H9 (cell line): ENCODE results near the gene KIRREL3. TPM values are rescaled to one million over a fixed set of nuclear protein-coding genes. Genes with fewer than 3 reads are reported as not detected.

Experiments used
- DNase-seq: peaks from one replicate; pipeline ENCODE4 v3.0.0-alpha.2; 2017
- H2AFZ ChIP-seq: one replicate; pipeline ENCODE4 v1.6.1; 2013; ENCODE audit warnings: mild to moderate bottlenecking, low read length, control low read depth, moderate library complexity
- H2AK5ac ChIP-seq: 2 replicates; pipeline ENCODE4 v1.6.1; 2013; ENCODE audit warnings: low read length, control low read depth, mixed read lengths; ENCODE audit not compliant: insufficient read length
- H2BK120ac ChIP-seq: one replicate; pipeline ENCODE4 v1.6.1; 2013; ENCODE audit warnings: low read depth, mild to moderate bottlenecking, low read length, control low read depth, inconsistent platforms; ENCODE audit not compliant: poor library complexity, severe bottlenecking
- H2BK12ac ChIP-seq: 2 replicates; pipeline ENCODE4 v1.6.1; 2013; ENCODE audit warnings: low read length, control low read depth, mixed read lengths, low read depth; ENCODE audit not compliant: insufficient read length
- H2BK15ac ChIP-seq: 2 replicates; pipeline ENCODE4 v1.6.1; 2013; ENCODE audit warnings: low read depth, low read length, control low read depth
- H2BK20ac ChIP-seq: one replicate; pipeline ENCODE4 v1.6.1; 2013; ENCODE audit warnings: low read depth, mild to moderate bottlenecking, low read length, control low read depth, inconsistent platforms; ENCODE audit not compliant: poor library complexity, severe bottlenecking
- H2BK5ac ChIP-seq: 2 replicates; pipeline ENCODE4 v1.6.1; 2013; ENCODE audit warnings: low read length, control low read depth, mixed read lengths; ENCODE audit not compliant: insufficient read length
- H3K14ac ChIP-seq: 2 replicates; pipeline ENCODE4 v1.6.1; 2013; ENCODE audit warnings: low read length, control low read depth; ENCODE audit not compliant: insufficient read depth
- H3K18ac ChIP-seq: 2 replicates; pipeline ENCODE4 v1.6.1; 2013; ENCODE audit warnings: low read depth, mild to moderate bottlenecking, mixed read lengths, low read length, control low read depth; ENCODE audit not compliant: insufficient read length
- H3K23ac ChIP-seq: 2 replicates; pipeline ENCODE4 v1.6.1; 2013; ENCODE audit warnings: low read length, control low read depth, mixed read lengths, low read depth; ENCODE audit not compliant: insufficient read length
- H3K23me2 ChIP-seq: 2 replicates; pipeline ENCODE4 v1.6.1; 2013; ENCODE audit warnings: low read depth, mild to moderate bottlenecking, mixed read lengths, low read length, control low read depth; ENCODE audit not compliant: insufficient read length, poor library complexity, severe bottlenecking
- H3K27ac ChIP-seq: 2 replicates; pipeline ENCODE4 v1.5.1; 2013; ENCODE audit warnings: low read length, control low read depth, mixed read lengths, low read depth; ENCODE audit not compliant: insufficient read length
- H3K27me3 ChIP-seq: 2 replicates; pipeline ENCODE4 v1.6.1; 2013; ENCODE audit warnings: low read length, control low read depth, inconsistent platforms; ENCODE audit not compliant: insufficient read depth
- H3K4ac ChIP-seq: 2 replicates; pipeline ENCODE4 v1.6.1; 2013; ENCODE audit warnings: low read depth, mild to moderate bottlenecking, control low read depth, inconsistent platforms, low read length, moderate library complexity
- H3K4me1 ChIP-seq: 2 replicates; pipeline ENCODE4 v1.6.1; 2013; ENCODE audit warnings: low read length, control low read depth, inconsistent platforms; ENCODE audit not compliant: insufficient read depth
- H3K4me2 ChIP-seq: 2 replicates; pipeline ENCODE4 v1.6.1; 2013; ENCODE audit warnings: low read length, control low read depth, mixed read lengths; ENCODE audit not compliant: insufficient read length, insufficient read depth
- H3K56ac ChIP-seq: 2 replicates; pipeline ENCODE4 v1.6.1; 2013; ENCODE audit warnings: low read depth, mild to moderate bottlenecking, mixed read lengths, low read length, control low read depth; ENCODE audit not compliant: insufficient read length
- H3K79me1 ChIP-seq: 2 replicates; pipeline ENCODE4 v1.6.1; 2013; ENCODE audit warnings: low read depth, mild to moderate bottlenecking, moderate library complexity, low read length, control low read depth, inconsistent platforms; ENCODE audit not compliant: insufficient read depth, poor library complexity, severe bottlenecking
- H3K79me2 ChIP-seq: 2 replicates; pipeline ENCODE4 v1.6.1; 2013; ENCODE audit warnings: low read length, control low read depth, inconsistent platforms; ENCODE audit not compliant: insufficient read depth
- H3K9ac ChIP-seq: 2 replicates; pipeline ENCODE4 v1.6.1; 2013; ENCODE audit warnings: low read length, control low read depth, mixed read lengths; ENCODE audit not compliant: insufficient read length; ENCODE audit errors: extremely low read depth
- H3K9me3 ChIP-seq: one replicate; pipeline ENCODE4 v1.6.1; 2013; ENCODE audit warnings: low read depth, low read length, inconsistent platforms; ENCODE audit not compliant: control insufficient read depth
- H3T11ph ChIP-seq: one replicate; pipeline ENCODE4 v1.6.1; 2013; ENCODE audit warnings: mild to moderate bottlenecking, low read length, control low read depth, inconsistent platforms
- H4K20me1 ChIP-seq: one replicate; pipeline ENCODE4 v1.6.1; 2013; ENCODE audit not compliant: control insufficient read depth, insufficient read length, insufficient read depth
- H4K5ac ChIP-seq: 2 replicates; pipeline ENCODE4 v1.6.1; 2013; ENCODE audit warnings: low read depth, mild to moderate bottlenecking, mixed read lengths, low read length, control low read depth; ENCODE audit not compliant: insufficient read length
- H4K8ac ChIP-seq: replicated peaks from 2 replicates; pipeline ENCODE4 v1.6.1; 2013; ENCODE audit warnings: low read length, control low read depth, mixed read lengths, low read depth; ENCODE audit not compliant: insufficient read length
- H4K91ac ChIP-seq: 2 replicates; pipeline ENCODE4 v1.6.1; 2013; ENCODE audit warnings: low read depth, mild to moderate bottlenecking, moderate library complexity, mixed read lengths, low read length, control low read depth; ENCODE audit not compliant: insufficient read length
- H3K27ac Mint-ChIP-seq, 3 experiments: 2 replicates in 2 of 3; 3 replicates in 1 of 3; pipeline ENCODE4 v1.8.0; 2020 to 2021; ENCODE audit warnings: mixed read lengths in 3 of 3, mild to moderate bottlenecking in 1 of 3, moderate library complexity in 1 of 3
- H3K27me3 Mint-ChIP-seq: 2 replicates; pipeline ENCODE4 v1.8.0; 2021; ENCODE audit warnings: low read depth, mild to moderate bottlenecking, moderate library complexity, mixed read lengths
- H3K36me3 Mint-ChIP-seq, 3 experiments: 2 replicates in 2 of 3; 3 replicates in 1 of 3; pipeline ENCODE4 v1.8.0; 2020 to 2021; ENCODE audit warnings: low read depth in 3 of 3, mixed read lengths in 3 of 3; ENCODE audit not compliant: insufficient read depth in 1 of 3
- H3K4me1 Mint-ChIP-seq, 2 experiments: 2 replicates each; pipeline ENCODE4 v1.8.0; 2020; ENCODE audit warnings: mixed read lengths in 2 of 2
- H3K4me3 Mint-ChIP-seq, 2 experiments: 2 replicates in 1 of 2; 3 replicates in 1 of 2; pipeline ENCODE4 v1.8.0; 2020 to 2021; ENCODE audit warnings: mild to moderate bottlenecking in 2 of 2, mixed read lengths in 2 of 2, moderate library complexity in 1 of 2
- H3K9me3 Mint-ChIP-seq, 2 experiments: 2 replicates in 1 of 2; 3 replicates in 1 of 2; pipeline ENCODE4 v1.8.0; 2020; ENCODE audit warnings: mild to moderate bottlenecking in 2 of 2, mixed read lengths in 2 of 2, moderate library complexity in 1 of 2
- WGBS: extraction: QIAGEN DNeasy Blood & Tissue Kit; methylation state at CpG from one replicate; pipeline ENCODE4 v1.1.7; 2013; ENCODE audit warnings: missing lambda C conversion rate, low lambda C conversion rate, mixed read lengths; ENCODE audit not compliant: insufficient read length; ENCODE audit errors: extremely low coverage; 5-methylcytosine and 5-hydroxymethylcytosine counted together
- total RNA-seq: library from RNA; stranded (reverse); gene quantifications from 2 replicates; pipeline ENCODE4 v1.2.1, GENCODE V29; 2021
- TF ChIP-seq, protein P1 (sequence below): fragments of 200-600 bp; sonication (generic); conservative IDR thresholded peaks from 3 replicates; pipeline ENCODE4 v1.8.0; 2021; ENCODE audit warnings: antibody characterized with exemption, mild to moderate bottlenecking

The KIRREL3 gene
- total RNA-seq, 1 experiment from 2014 or later: 0.17 TPM

DNA sequence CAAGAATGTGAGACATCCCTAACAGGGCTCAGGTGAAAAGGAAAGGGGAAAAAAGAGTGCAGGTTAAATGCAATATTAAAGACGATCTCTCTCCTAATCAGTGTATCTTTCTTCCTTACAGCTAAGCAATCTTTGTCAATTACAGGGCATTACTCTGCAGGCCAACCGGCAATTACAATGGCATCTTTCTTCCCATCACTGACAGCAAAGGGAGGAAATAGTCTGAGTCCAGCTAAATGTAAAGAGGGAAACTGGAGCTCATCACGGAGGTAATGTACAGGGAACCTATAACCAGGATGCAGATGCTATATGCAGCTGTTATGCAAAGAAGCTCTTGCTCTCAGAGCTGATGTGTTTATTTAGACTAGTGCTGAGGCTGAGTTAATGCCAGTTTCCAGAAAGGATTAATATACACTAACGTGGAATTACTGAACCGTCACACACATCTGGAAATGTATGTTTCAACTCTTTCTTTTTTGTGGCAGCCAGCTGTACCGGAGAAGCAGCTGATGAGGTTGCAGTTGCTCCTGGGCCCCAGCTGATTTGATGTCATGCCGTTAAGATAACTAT, 121.6 kb downstream of the KIRREL3 start:
- H3K56ac ChIP-seq: no peak overlapping the region
- no CpG with 5 or more reads among the region's 7 CpGs for WGBS
- no peak overlapping the region for H4K8ac ChIP-seq
- no peak overlapping the region for H4K91ac ChIP-seq
- H3K9ac ChIP-seq: no peak overlapping the region
- no peak overlapping the region for H2BK5ac ChIP-seq
- H2BK120ac ChIP-seq: no peak overlapping the region
- no peak overlapping the region for H3K14ac ChIP-seq
- no peak overlapping the region for H3T11ph ChIP-seq
- no peak overlapping the region for H4K5ac ChIP-seq
- no peaks in the 10 kb centered on the region for H3K79me1 ChIP-seq
- Mint-ChIP-seq H3K36me3 (no peaks in the 10 kb centered on the region), H3K9me3 (no peaks in the 10 kb centered on the region), H3K4me3 (no peak overlapping the region), H3K27ac (no peak overlapping the region), H3K27me3 (no peaks in the 10 kb centered on the region), H3K4me1 (no peaks in the 10 kb centered on the region)
- no peaks in the 10 kb centered on the region for H3K9me3 ChIP-seq
- no peak overlapping the region for H2AK5ac ChIP-seq
- no peak overlapping the region for H3K23ac ChIP-seq
- no peak overlapping the region for H2BK20ac ChIP-seq
- H3K79me2 ChIP-seq: no peaks in the 10 kb centered on the region
- no peak overlapping the region for H3K27ac ChIP-seq
- no peak for DNase-seq
- TF ChIP-seq, protein P1, sequence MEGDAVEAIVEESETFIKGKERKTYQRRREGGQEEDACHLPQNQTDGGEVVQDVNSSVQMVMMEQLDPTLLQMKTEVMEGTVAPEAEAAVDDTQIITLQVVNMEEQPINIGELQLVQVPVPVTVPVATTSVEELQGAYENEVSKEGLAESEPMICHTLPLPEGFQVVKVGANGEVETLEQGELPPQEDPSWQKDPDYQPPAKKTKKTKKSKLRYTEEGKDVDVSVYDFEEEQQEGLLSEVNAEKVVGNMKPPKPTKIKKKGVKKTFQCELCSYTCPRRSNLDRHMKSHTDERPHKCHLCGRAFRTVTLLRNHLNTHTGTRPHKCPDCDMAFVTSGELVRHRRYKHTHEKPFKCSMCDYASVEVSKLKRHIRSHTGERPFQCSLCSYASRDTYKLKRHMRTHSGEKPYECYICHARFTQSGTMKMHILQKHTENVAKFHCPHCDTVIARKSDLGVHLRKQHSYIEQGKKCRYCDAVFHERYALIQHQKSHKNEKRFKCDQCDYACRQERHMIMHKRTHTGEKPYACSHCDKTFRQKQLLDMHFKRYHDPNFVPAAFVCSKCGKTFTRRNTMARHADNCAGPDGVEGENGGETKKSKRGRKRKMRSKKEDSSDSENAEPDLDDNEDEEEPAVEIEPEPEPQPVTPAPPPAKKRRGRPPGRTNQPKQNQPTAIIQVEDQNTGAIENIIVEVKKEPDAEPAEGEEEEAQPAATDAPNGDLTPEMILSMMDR: no peak
- no peak overlapping the region for H3K4me2 ChIP-seq
- H4K20me1 ChIP-seq: no peaks in the 10 kb centered on the region
- no peak overlapping the region for H3K18ac ChIP-seq
- no peak overlapping the region for H3K4ac ChIP-seq
- no peak overlapping the region for H2BK15ac ChIP-seq
- H3K23me2 ChIP-seq: no peaks in the 10 kb centered on the region
- no peak overlapping the region for H2AFZ ChIP-seq
- H2BK12ac ChIP-seq: no peak overlapping the region
- no peaks in the 10 kb centered on the region for H3K4me1 ChIP-seq
- H3K27me3 ChIP-seq: no peaks in the 10 kb centered on the region
